Measurements from ENCODE around the gene KLHL7.

KLHL7 gene

GRCh38 chr7:23105644-23106056, at the start of gene KLHL7:
TSS of gene KLHL7 (plus strand) at chr7:23105785. CDS start at chr7:23106027, 242 bp downstream.
- ATAC-seq (ENCODE audit: insufficient read depth, low read depth), result peak; percentile 92

GRCh38 chr7:23058408-23059096, 47.0 kb upstream of the KLHL7 start:
- ATAC-seq (ENCODE audit: insufficient read depth, low read depth) (no peak), DNase-seq (no peak)
- Histone ChIP-seq H3K27me3 (ENCODE audit: insufficient read depth, low read length, poor library complexity) (no peaks in the 10 kb centered on the region), H3K9me3 (ENCODE audit: insufficient read depth, low read length, severe bottlenecking) (no peaks in the 10 kb centered on the region), H3K9ac (ENCODE audit: low read depth, low read length) (no peak overlapping the region), H4K20me1 (ENCODE audit: insufficient read depth, low read length) (no peaks in the 10 kb centered on the region), H3K79me2 (ENCODE audit: insufficient read depth, low read length) (no peaks in the 10 kb centered on the region), H2AFZ (ENCODE audit: low read depth, low read length) (no peak overlapping the region), H3K4me3 (ENCODE audit: low read depth in 1 of 2, low read length in 2 of 2) (no peak overlapping the region), H3K36me3 (ENCODE audit: insufficient read depth, low read length) (no peaks in the 10 kb centered on the region), H3K4me2 (ENCODE audit: insufficient read depth, low read length) (no peak overlapping the region), H3K27ac (ENCODE audit: low read length) (no peak overlapping the region), H3K4me1 (ENCODE audit: insufficient read depth, low read length) (no peaks in the 10 kb centered on the region)
- TF ChIP-seq EZH2 (IDR thresholded peaks at IDR 0.05; ENCODE audit: borderline replicate concordance, low read depth, low read length, severe bottlenecking), result no peak
- no peak for TF ChIP-seq CTCF (IDR thresholded peaks at IDR 0.05; ENCODE audit: borderline replicate concordance, extremely low read depth, low read length, poor library complexity, severe bottlenecking)

More at GRCh38 chr7:23105644-23106056, at the start of gene KLHL7:
- Histone ChIP-seq H3K4me1 (ENCODE audit: insufficient read depth, low read length) (peaks cover 36% of the 10 kb centered on the region), H3K79me2 (ENCODE audit: insufficient read depth, low read length) (peaks cover 41% of the 10 kb centered on the region), H2AFZ (ENCODE audit: low read depth, low read length) (peak within 1 kb of the TSS; percentile 97), H3K27me3 (ENCODE audit: insufficient read depth, low read length, poor library complexity) (no peaks in the 10 kb centered on the region), H3K9me3 (ENCODE audit: insufficient read depth, low read length, severe bottlenecking) (peaks cover 4% of the 10 kb centered on the region), H3K4me2 (ENCODE audit: insufficient read depth, low read length) (peak within 1 kb of the TSS; percentile 74), H4K20me1 (ENCODE audit: insufficient read depth, low read length) (no peaks in the 10 kb centered on the region; the same call in 1 of the 2 replicates), H3K36me3 (ENCODE audit: insufficient read depth, low read length) (no peaks in the 10 kb centered on the region; the same call in 1 of the 2 replicates), H3K27ac (ENCODE audit: low read length) (peak within 1 kb of the TSS; percentile 78), H3K9ac (ENCODE audit: low read depth, low read length) (peak within 1 kb of the TSS; percentile 76), H3K4me3 (ENCODE audit: low read depth in 1 of 2, low read length in 2 of 2) (peak within 1 kb of the TSS; percentile 95 to 97)
- TF ChIP-seq CTCF (IDR thresholded peaks at IDR 0.05; ENCODE audit: borderline replicate concordance, extremely low read depth, low read length, poor library complexity, severe bottlenecking) (no peak), EZH2 (IDR thresholded peaks at IDR 0.05; ENCODE audit: borderline replicate concordance, low read depth, low read length, severe bottlenecking) (no peak)
- peak; percentile 96 for DNase-seq

- no peaks in the 10 kb centered on the region for H3K36me3 ChIP-seq (ENCODE audit: insufficient read depth, low read length)
- H3K27me3 ChIP-seq (ENCODE audit: insufficient read depth, low read length, poor library complexity), result peaks cover 3% of the 10 kb centered on the region
- no peak overlapping the region for H3K4me3 ChIP-seq (ENCODE audit: low read depth in 1 of 2, low read length in 2 of 2)
- no peaks in the 10 kb centered on the region for H3K79me2 ChIP-seq (ENCODE audit: insufficient read depth, low read length)
- TF ChIP-seq EZH2 (IDR thresholded peaks at IDR 0.05; ENCODE audit: borderline replicate concordance, low read depth, low read length, severe bottlenecking), result no peak
- ATAC-seq (ENCODE audit: insufficient read depth, low read depth) (no peak), DNase-seq (no peak)
- no peak overlapping the region for H3K9ac ChIP-seq (ENCODE audit: low read depth, low read length)
- no peaks in the 10 kb centered on the region for H3K9me3 ChIP-seq (ENCODE audit: insufficient read depth, low read length, severe bottlenecking)
- no peak overlapping the region for H3K27ac ChIP-seq (ENCODE audit: low read length)
- H3K4me1 ChIP-seq (ENCODE audit: insufficient read depth, low read length), result no peaks in the 10 kb centered on the region
- H4K20me1 ChIP-seq (ENCODE audit: insufficient read depth, low read length), result no peaks in the 10 kb centered on the region
- H2AFZ ChIP-seq (ENCODE audit: low read depth, low read length), result no peak overlapping the region
- H3K4me2 ChIP-seq (ENCODE audit: insufficient read depth, low read length), result no peak overlapping the region
These were observed 44.3 kb upstream of the KLHL7 start for GRCh38 chr7:23061327-23061726.

GRCh38 chr7:23062452-23062851, 43.1 kb upstream of the KLHL7 start:
- Histone ChIP-seq H3K9ac (ENCODE audit: low read depth, low read length) (no peak overlapping the region), H3K36me3 (ENCODE audit: insufficient read depth, low read length) (no peaks in the 10 kb centered on the region), H3K4me3 (ENCODE audit: low read depth in 1 of 2, low read length in 2 of 2) (no peak overlapping the region), H3K79me2 (ENCODE audit: insufficient read depth, low read length) (no peaks in the 10 kb centered on the region), H3K9me3 (ENCODE audit: insufficient read depth, low read length, severe bottlenecking) (no peaks in the 10 kb centered on the region), H3K4me1 (ENCODE audit: insufficient read depth, low read length) (no peaks in the 10 kb centered on the region), H3K4me2 (ENCODE audit: insufficient read depth, low read length) (no peak overlapping the region), H2AFZ (ENCODE audit: low read depth, low read length) (no peak overlapping the region), H4K20me1 (ENCODE audit: insufficient read depth, low read length) (no peaks in the 10 kb centered on the region), H3K27ac (ENCODE audit: low read length) (no peak overlapping the region), H3K27me3 (ENCODE audit: insufficient read depth, low read length, poor library complexity) (peaks cover 3% of the 10 kb centered on the region)
- DNase-seq, result no peak
- ATAC-seq (ENCODE audit: insufficient read depth, low read depth), result no peak
- no peak for TF ChIP-seq EZH2 (IDR thresholded peaks at IDR 0.05; ENCODE audit: borderline replicate concordance, low read depth, low read length, severe bottlenecking)
- no peak for TF ChIP-seq CTCF (IDR thresholded peaks at IDR 0.05; ENCODE audit: borderline replicate concordance, extremely low read depth, low read length, poor library complexity, severe bottlenecking)

Measured in DND-41 (cell line).